ENCODE results near the gene PDE6G.
"Not testable (repeated sequence)": the region's sequence is repeated elsewhere in the genome, so short reads cannot be mapped to it uniquely, and the experiment has no call there.

PDE6G gene

GRCh38 chr17:81635973-81636504, 20.3 kb downstream of the PDE6G start:
- H3K9me3 ChIP-seq (ENCODE audit: control insufficient read depth, low read length): no peaks in the 10 kb centered on the region
- peak overlapping the region; percentile 97 for H3K4me3 ChIP-seq (ENCODE audit: insufficient read depth, low read depth, low read length)
- H3K36me3 ChIP-seq (ENCODE audit: control insufficient read depth, insufficient read depth, low read length): no peaks in the 10 kb centered on the region
- no peak overlapping the region for H3K27ac ChIP-seq (ENCODE audit: insufficient read depth, low read depth, low read length, poor library complexity, severe bottlenecking)
- WGBS, 2 experiments: 33 to 37% methylated on average over 18 of the region's 18 CpGs
- no peaks in the 10 kb centered on the region for H3K27me3 ChIP-seq (ENCODE audit: control insufficient read depth, insufficient read depth, low read length, poor library complexity, severe bottlenecking)
- peaks cover 7% of the 10 kb centered on the region for H3K4me1 ChIP-seq (ENCODE audit: control insufficient read depth, insufficient read depth, low read length)

- WGBS, 2 experiments: 92 to 96% methylated on average over 5 of the region's 5 CpGs
- no peaks in the 10 kb centered on the region for H3K9me3 ChIP-seq (ENCODE audit: control insufficient read depth, low read length)
- no peaks in the 10 kb centered on the region for H3K27me3 ChIP-seq (ENCODE audit: control insufficient read depth, insufficient read depth, low read length, poor library complexity, severe bottlenecking)
- H3K27ac ChIP-seq (ENCODE audit: insufficient read depth, low read depth, low read length, poor library complexity, severe bottlenecking): no peak overlapping the region
- no peak overlapping the region for H3K4me3 ChIP-seq (ENCODE audit: insufficient read depth, low read depth, low read length)
- peaks cover 7% of the 10 kb centered on the region for H3K4me1 ChIP-seq (ENCODE audit: control insufficient read depth, insufficient read depth, low read length)
- no peaks in the 10 kb centered on the region for H3K36me3 ChIP-seq (ENCODE audit: control insufficient read depth, insufficient read depth, low read length)
These were observed 20.9 kb downstream of the PDE6G start for GRCh38 chr17:81635431-81635830.

- H3K4me3 ChIP-seq (ENCODE audit: insufficient read depth, low read depth, low read length): no peak overlapping the region
- no peak overlapping the region for H3K27ac ChIP-seq (ENCODE audit: insufficient read depth, low read depth, low read length, poor library complexity, severe bottlenecking)
- H3K27me3 ChIP-seq (ENCODE audit: control insufficient read depth, insufficient read depth, low read length, poor library complexity, severe bottlenecking): no peaks in the 10 kb centered on the region
- peaks cover 7% of the 10 kb centered on the region for H3K4me1 ChIP-seq (ENCODE audit: control insufficient read depth, insufficient read depth, low read length)
- no peaks in the 10 kb centered on the region for H3K9me3 ChIP-seq (ENCODE audit: control insufficient read depth, low read length)
- WGBS, 2 experiments: 82% methylated on average over 7 of the region's 7 CpGs
- peaks cover 16% of the 10 kb centered on the region for H3K36me3 ChIP-seq (ENCODE audit: control insufficient read depth, insufficient read depth, low read length)
These were observed 24.9 kb downstream of the PDE6G start for GRCh38 chr17:81631482-81631881.

GRCh38 chr17:81630274-81630673, 26.1 kb downstream of the PDE6G start:
- Histone ChIP-seq H3K27me3 (ENCODE audit: control insufficient read depth, insufficient read depth, low read length, poor library complexity, severe bottlenecking) (no peaks in the 10 kb centered on the region), H3K4me3 (ENCODE audit: insufficient read depth, low read depth, low read length) (no peak overlapping the region), H3K9me3 (ENCODE audit: control insufficient read depth, low read length) (no peaks in the 10 kb centered on the region), H3K27ac (ENCODE audit: insufficient read depth, low read depth, low read length, poor library complexity, severe bottlenecking) (no peak overlapping the region), H3K4me1 (ENCODE audit: control insufficient read depth, insufficient read depth, low read length) (peaks cover 1% of the 10 kb centered on the region), H3K36me3 (ENCODE audit: control insufficient read depth, insufficient read depth, low read length) (peaks cover 26% of the 10 kb centered on the region)
- 90 to 96% methylated on average over 8 of the region's 8 CpGs for WGBS, 2 experiments

GRCh38 chr17:81621494-81622130, 34.7 kb downstream of the PDE6G start:
- Histone ChIP-seq H3K36me3 (ENCODE audit: control insufficient read depth, insufficient read depth, low read length) (peaks cover 59% of the 10 kb centered on the region), H3K9me3 (ENCODE audit: control insufficient read depth, low read length) (no peaks in the 10 kb centered on the region), H3K27ac (ENCODE audit: insufficient read depth, low read depth, low read length, poor library complexity, severe bottlenecking) (no peak overlapping the region), H3K4me1 (ENCODE audit: control insufficient read depth, insufficient read depth, low read length) (no peaks in the 10 kb centered on the region), H3K27me3 (ENCODE audit: control insufficient read depth, insufficient read depth, low read length, poor library complexity, severe bottlenecking) (no peaks in the 10 kb centered on the region), H3K4me3 (ENCODE audit: insufficient read depth, low read depth, low read length) (no peak overlapping the region)
- WGBS, 2 experiments: 94 to 95% methylated on average over 11 of the region's 11 CpGs

- H3K36me3 ChIP-seq (ENCODE audit: control insufficient read depth, insufficient read depth, low read length): peaks cover 40% of the 10 kb centered on the region
- not testable (repeated sequence) for H3K4me1 ChIP-seq (ENCODE audit: control insufficient read depth, insufficient read depth, low read length); H3K9me3 ChIP-seq (ENCODE audit: control insufficient read depth, low read length); H3K27ac ChIP-seq (ENCODE audit: insufficient read depth, low read depth, low read length, poor library complexity, severe bottlenecking); H3K4me3 ChIP-seq (ENCODE audit: insufficient read depth, low read depth, low read length); H3K27me3 ChIP-seq (ENCODE audit: control insufficient read depth, insufficient read depth, low read length, poor library complexity, severe bottlenecking)
- WGBS, 2 experiments: 99% methylated on average over 13 to 17 of the region's 36 CpGs
These were observed 38.0 kb downstream of the PDE6G start for GRCh38 chr17:81618307-81618706.

- 41 to 48% methylated on average over 6 to 7 of the region's 7 CpGs for WGBS, 2 experiments
- H3K27ac ChIP-seq (ENCODE audit: insufficient read depth, low read depth, low read length, poor library complexity, severe bottlenecking): no peak overlapping the region
- peaks cover 45% of the 10 kb centered on the region for H3K36me3 ChIP-seq (ENCODE audit: control insufficient read depth, insufficient read depth, low read length)
- H3K27me3 ChIP-seq (ENCODE audit: control insufficient read depth, insufficient read depth, low read length, poor library complexity, severe bottlenecking): no peaks in the 10 kb centered on the region
- no peak overlapping the region for H3K4me3 ChIP-seq (ENCODE audit: insufficient read depth, low read depth, low read length)
- H3K4me1 ChIP-seq (ENCODE audit: control insufficient read depth, insufficient read depth, low read length): no peaks in the 10 kb centered on the region
- H3K9me3 ChIP-seq (ENCODE audit: control insufficient read depth, low read length): no peaks in the 10 kb centered on the region
These were observed 39.5 kb downstream of the PDE6G start for GRCh38 chr17:81616877-81617276.

GRCh38 chr17:81615401-81615930, 40.9 kb downstream of the PDE6G start:
- H3K27me3 ChIP-seq (ENCODE audit: control insufficient read depth, insufficient read depth, low read length, poor library complexity, severe bottlenecking): no peaks in the 10 kb centered on the region
- H3K27ac ChIP-seq (ENCODE audit: insufficient read depth, low read depth, low read length, poor library complexity, severe bottlenecking): no peak overlapping the region
- no peaks in the 10 kb centered on the region for H3K4me1 ChIP-seq (ENCODE audit: control insufficient read depth, insufficient read depth, low read length)
- H3K36me3 ChIP-seq (ENCODE audit: control insufficient read depth, insufficient read depth, low read length): peaks cover 37% of the 10 kb centered on the region
- no peaks in the 10 kb centered on the region for H3K9me3 ChIP-seq (ENCODE audit: control insufficient read depth, low read length)
- no peak overlapping the region for H3K4me3 ChIP-seq (ENCODE audit: insufficient read depth, low read depth, low read length)
- 95 to 97% methylated on average over 4 of the region's 4 CpGs for WGBS, 2 experiments

- H3K9me3 ChIP-seq (ENCODE audit: control insufficient read depth, low read length): no peaks in the 10 kb centered on the region
- H3K27me3 ChIP-seq (ENCODE audit: control insufficient read depth, insufficient read depth, low read length, poor library complexity, severe bottlenecking): no peaks in the 10 kb centered on the region
- no peaks in the 10 kb centered on the region for H3K4me1 ChIP-seq (ENCODE audit: control insufficient read depth, insufficient read depth, low read length)
- H3K4me3 ChIP-seq (ENCODE audit: insufficient read depth, low read depth, low read length): no peak overlapping the region
- no peak overlapping the region for H3K27ac ChIP-seq (ENCODE audit: insufficient read depth, low read depth, low read length, poor library complexity, severe bottlenecking)
- peaks cover 39% of the 10 kb centered on the region for H3K36me3 ChIP-seq (ENCODE audit: control insufficient read depth, insufficient read depth, low read length)
- WGBS, 2 experiments: 97 to 98% methylated on average over 15 of the region's 16 CpGs
These were observed 44.0 kb downstream of the PDE6G start for GRCh38 chr17:81612172-81612970.
